NCI-H1092 treated with DMSO at 0.1 percent for 48 hours (cell line): ENCODE measurements around the gene AHCYL1.
"Not testable (repeated sequence)": the region's sequence is repeated elsewhere in the genome, so short reads cannot be mapped to it uniquely, and the experiment has no call there.

Source experiments
- DNase-seq: peaks from one replicate; lab custom pipeline; 2025; lab: John Stamatoyannopoulos, UW

Gene AHCYL1

DNA sequence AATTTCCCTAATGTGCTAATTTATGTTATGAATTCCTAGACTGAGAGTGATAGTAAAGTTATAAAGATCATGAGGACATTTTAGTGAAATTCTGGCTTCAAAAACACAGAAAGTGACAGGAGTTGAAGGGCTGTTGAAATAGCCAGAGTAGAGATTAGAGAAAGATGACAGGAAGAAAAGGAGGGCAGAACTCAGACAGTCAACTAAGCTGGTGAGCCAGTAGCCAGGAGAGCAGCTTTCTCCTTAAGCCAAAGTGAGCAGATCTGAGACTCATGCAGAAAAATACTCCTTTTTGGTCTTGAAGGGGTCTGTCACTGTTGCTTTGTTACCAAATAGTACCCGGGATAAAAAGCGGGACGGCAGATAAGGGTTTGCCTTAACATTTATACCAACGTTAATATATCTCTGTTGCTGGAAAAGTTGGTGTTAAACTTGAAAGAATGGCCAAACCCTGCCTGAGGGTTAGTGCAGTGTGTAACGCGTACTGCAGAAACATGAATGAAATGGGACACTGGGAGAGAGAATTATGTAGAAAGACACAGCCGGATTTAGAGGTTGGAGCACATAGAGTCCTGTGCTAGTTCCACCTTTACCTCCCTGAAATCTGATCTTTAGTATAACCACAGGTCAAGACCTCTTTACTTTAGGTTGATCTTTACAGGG, 12.8 kb downstream of the AHCYL1 start:
- DNase-seq: no peak

DNA sequence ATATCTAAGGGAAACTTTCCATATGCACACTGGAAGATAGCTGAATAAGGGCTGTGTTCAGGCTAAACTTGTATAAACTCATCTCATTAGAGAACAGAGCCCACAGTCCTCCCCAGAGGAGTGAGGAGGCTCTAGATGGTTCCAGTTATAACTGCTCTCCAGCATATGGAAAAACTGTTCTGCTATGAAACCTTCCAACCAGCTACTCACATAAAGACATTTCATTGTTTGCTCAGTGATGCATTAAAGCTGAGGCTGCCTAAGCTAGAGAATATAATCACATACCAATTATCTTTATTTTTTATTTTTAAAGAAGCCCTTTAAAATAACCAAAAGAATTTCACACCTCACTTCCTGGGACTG, 13.3 kb downstream of the AHCYL1 start:
- DNase-seq: no peak

DNA sequence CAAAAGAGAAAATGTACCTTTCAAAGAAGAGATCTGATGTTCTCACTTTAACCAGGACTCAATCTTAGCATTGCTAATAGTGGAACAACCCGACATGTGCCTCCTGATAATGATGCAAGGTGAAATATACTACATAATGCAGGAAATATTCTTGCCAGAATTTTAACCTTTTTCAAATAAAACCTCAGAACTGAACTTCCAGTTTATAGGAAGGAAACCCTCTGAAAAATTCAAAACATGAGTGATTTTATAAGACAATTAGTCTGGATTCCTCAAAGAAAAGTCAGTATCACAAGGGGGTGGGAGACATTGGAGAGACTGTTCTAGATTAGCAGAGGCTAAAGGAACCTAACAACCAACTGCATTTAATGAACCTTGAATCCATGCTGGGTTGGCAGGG, 18.1 kb downstream of the AHCYL1 start:
- no peak for DNase-seq

DNA sequence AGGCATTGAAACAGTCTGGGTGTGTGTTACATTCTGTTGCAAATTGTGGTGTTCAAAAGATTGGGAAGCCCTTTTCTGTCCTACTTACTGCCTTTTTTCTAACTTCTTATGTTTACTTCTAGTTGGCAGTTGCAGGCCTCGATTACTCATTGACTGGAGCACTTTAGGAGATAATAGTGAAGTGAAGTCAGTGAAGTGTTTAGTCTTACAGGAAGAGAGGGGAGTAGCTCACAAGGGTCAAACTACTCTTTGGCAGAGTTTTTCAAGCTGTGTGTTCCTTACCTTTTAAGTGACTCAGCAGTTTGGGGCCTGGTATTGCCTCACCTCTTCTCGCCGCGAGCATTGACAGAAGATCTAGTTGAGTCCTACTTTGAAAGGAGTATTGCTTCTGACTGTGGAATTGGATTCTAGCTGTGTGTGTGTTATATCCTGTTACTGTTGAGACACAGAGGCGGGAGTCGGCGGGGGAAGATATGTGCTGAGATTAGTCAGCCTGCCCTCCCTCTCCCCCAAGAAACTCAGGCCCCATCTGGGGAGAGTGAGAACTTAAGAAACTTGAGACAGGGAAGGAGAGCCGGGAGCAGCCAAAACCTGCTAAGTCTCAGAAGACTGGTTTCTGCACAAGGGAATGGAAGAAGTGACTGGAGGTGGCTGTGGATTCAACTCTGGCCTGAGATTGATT, 19.3 kb downstream of the AHCYL1 start:
- DNase-seq: no peak

DNA sequence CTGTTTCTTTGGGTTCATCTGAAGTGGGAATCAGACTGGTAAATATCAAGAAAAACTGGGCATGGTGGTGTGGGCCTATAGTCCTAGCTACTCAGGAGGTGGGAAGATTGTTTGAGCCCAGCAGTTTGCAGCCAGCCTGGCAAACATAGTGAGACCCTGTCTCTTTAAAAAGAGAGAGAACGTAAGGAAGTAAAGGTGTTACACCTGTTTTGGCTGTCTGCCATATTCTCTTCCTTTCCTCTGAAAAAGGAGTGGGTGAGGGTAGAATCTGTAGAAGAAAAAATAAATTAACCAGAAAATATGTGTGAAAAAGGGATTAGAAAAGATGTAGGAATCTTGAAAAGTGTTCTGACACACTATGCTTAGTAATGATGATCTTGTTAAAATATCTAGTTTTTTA, 20.0 kb downstream of the AHCYL1 start:
- DNase-seq: no peak

DNA sequence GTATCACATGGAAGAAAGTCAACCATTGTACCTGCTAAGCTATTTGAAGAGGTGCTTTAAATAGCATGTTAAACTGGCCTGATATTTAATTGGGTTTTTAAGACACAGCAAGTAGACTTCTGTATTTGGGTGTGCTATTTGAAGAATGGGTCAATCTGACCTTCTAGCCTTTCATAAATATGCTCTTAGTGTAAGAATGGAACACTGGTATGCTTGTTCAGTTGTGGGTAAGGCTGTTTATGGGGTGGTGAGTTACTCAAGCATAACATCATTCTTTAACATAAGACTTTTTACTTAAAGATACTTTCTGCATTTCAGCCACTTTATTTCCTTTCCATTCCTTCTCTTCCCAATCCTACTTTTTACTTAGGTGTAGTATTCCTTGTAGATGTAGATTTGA, 21.4 kb downstream of the AHCYL1 start:
- no peak for DNase-seq

DNA sequence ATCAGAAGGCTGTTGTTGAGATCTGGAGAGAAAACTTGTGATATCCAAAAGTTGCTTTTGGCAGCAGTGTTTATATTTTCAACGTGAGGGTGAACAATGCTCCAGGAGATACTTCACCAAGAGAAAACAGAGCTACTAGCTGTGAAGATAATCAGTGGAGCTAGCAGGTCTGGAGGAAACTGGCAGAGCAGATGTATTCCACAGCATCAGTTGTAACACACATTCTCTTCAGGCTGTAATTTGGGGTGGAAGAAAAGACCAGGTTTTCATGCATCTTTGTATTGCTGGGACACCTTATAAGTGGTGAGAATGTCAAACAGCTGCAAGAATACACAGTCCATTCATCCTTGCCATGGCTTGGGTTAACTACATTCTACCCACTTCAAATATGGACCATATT, 22.0 kb downstream of the AHCYL1 start:
- DNase-seq: peak; percentile 66

DNA sequence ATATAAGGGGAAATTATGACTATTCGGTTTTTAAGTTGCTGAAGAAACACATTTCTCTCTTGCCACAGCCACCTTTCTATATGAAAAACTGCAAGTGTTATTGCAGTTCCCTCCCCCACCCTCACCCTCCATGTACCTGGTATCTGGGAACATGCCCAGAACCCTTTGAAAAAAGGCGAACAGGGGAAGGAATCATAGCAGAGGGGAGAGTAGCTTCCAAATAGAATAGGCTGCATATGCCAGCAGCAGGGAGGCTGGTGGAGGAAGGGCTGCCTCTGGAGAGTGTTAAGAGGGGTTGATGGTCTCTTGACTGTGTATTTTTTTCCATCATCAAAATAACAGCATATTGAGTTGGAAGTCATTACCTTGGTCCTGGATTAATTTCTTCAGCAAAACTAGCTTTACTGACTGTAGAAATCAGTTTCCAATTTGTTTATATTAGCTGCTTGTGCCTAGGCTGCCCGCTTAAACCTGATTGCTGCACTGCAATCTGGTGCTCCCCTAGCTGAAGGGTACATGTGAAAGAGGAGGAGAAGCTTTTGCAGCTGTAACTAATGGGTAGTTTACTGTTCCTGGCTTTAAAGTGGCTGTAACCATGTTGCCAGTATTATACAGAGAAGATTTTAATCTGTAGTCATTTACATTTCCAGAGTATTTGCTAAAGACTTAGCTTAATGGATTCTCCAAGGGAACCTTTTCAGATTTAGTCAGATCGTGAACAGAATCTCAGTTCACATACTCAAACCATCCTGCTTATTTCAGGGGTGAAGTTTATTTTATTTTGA, 22.7 kb downstream of the AHCYL1 start:
- DNase-seq: peak; percentile 95

DNA sequence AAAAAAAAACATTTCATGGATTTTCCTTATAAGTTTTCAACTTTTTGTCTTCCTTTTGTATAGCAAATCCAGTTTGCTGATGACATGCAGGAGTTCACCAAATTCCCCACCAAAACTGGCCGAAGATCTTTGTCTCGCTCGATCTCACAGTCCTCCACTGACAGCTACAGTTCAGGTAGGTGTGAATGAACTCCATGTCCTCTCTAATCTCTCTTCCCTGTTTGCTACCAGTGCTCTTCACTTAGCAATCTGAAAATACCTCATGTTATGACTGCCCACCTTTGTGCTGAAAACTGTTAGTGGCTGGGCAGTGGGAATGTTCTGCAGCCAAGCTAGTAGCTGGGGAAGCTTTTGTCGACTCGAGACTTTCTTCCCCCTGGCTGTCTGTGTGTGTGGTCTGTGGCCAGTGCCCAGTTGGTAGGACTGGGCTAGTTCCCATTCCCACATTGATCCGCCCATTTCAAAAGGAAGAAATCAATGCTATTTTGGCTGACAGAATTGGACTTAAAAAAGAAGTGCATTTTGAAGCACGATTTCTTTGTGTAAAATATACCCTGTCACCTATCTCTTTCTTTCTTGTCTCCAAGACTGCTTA, 24.5 kb downstream of the AHCYL1 start:
- no peak for DNase-seq

DNA sequence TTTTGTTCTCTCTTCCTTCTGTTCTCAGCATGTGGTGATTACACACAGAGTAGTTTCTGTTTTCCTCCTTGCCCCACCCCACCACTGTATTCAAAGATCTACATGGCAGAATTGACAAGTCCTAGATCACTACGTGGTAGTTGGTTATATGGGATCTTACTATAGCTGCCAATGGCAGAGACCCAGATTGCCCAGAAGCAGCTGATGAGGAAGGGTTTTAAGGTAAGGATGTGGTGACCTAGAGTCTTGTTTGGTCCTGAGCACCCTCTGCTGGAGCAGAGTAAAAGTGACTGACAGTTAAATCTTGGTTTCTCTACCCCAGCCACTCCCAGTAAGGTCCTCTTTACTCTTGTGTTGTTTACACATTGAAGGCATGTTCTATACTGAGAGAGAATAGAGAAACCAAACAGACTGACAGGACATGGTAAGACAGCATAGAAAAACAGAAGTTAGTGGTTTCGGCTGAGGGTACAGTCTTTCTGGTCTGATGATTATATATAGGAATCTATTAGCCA, 27.0 kb downstream of the AHCYL1 start:
- peak; percentile 52 for DNase-seq

DNA sequence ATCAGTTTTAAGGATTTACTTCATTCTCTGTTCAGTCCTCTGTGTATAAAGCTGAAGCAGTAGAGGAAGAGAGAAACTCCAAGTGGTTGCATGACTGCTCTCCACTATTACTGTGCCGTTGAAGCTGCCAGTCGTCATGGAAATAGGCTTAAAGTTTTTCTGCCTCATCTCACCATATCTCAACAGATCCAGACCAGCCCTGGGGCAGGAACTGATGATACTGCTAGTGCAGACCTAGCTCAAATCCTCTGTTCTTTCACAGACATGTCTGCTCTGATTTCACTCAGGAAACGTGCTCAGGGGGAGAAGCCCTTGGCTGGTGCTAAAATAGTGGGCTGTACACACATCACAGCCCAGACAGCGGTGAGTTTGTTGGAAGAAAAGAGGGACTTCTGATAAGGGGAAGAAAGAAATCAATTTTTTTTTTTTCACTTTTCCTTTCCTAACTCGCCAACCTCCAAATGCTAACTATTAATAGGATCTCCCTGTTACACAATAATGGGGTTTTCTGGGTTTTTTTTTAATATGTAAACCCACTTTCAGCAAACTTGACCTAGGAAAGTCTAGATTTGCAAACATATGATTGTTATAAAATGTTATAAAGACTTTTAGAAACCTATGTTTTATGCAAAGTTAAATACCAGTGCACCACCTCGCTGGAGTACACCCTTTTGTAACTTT, 27.7 kb downstream of the AHCYL1 start:
- DNase-seq: no peak

DNA sequence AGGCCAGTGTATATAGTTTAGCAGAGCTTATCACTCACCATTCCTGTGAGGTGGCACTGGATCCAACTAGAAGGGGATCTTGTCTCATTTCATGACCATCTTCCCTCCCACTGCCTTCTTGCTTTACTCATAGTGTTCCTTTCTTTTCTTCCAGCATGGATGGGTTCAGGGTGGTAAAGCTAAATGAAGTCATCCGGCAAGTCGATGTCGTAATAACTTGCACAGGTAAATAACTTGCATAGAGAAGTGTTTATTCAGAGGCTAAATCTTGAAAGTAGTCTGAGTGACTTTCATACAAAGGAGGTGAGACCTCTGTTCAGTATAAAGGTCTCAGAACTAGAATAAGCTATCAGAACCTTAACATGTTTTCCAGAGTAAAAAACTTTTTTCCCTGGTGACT, 33.2 kb downstream of the AHCYL1 start:
- no peak for DNase-seq

DNA sequence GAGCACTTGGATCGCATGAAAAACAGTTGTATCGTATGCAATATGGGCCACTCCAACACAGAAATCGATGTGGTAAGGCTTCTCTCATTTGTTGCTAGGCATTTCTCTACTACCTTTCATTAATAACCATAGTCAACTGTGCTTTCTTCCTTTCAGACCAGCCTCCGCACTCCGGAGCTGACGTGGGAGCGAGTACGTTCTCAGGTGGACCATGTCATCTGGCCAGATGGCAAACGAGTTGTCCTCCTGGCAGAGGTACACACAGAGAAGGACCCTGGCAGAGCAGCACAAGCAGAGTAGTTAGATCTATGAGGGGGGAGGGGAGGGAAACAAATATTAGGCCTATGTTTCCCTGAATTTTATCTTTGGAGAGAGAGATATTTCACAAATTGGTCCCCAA, 33.8 kb downstream of the AHCYL1 start:
- DNase-seq: no peak

DNA sequence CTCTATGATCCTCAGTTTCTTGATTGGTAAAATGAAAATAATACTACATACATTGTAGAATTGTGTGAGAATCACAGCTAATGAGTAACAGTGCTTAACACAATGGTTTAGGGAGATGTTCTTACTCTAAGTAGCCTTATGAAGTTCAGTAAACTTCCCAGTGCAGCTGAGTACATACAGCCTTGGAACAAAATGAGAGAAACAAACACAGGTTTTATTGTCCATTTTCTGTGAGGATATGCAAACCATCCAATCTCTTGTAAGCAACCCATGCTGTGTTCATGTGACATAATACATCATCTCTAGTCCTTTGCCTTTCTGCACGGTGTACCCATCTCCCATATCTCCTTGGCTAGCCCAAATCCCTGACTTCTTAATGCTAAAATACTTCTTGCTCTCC, 35.2 kb downstream of the AHCYL1 start:
- DNase-seq: no peak

DNA sequence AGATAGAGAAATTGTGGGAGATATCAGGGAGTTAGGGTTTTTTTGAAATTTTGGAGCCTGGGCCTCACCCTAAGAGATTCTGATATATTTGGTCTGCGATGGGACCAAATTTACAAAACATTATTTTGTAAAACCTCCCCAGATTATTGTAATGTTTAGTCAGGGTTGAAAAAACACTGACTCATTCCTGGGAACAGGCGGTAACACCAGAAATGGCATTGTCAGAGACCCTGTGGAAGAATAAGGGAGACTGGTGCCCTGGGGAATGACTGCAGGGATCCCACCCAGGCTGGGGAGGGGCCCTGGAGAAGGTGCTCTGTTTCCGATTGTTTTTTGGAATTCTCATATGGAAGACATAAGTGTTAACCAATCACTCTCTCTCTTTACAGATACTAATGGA, 36.7 kb downstream of the AHCYL1 start:
- DNase-seq: no peak

DNA sequence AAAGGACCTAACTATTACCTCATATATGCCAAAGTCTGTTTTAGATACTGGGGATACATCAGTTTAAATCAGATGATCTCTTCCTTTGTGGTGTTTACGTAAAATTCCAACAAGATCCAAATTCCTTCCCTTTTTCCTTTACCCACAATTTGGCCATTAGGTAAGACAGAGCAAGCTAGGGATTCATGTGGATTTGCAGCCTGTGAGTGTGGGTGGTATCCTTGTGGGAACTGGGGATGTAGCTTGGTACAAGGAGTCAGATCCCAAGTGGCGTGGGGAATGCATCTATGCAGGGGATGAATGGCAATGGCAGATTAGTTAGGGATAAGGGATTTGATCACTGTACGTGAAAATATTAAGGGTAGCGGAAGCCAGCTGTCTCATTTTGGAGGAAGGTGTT, 40.0 kb downstream of the AHCYL1 start:
- DNase-seq: no peak

DNA sequence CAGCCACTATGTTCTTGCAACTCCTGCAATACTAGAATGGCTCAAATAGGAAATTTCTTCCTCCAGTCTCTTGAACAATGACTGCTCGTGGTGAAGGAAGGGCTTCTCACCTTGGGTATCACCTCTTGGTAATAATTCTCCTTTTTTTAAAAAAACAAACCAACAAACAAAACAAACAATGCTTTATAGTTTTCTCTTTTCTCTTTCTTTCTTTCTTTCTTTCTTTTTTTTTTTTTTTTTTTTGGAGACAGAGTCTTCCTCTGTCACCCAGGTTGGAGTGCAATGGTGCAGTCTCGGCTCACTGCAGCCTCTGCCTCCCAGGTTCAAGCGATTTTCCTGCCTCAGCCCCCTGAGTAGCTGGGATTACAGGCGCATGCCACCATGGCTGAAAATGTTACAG, 46.1 kb downstream of the AHCYL1 start:
- DNase-seq: not testable (repeated sequence)

DNA sequence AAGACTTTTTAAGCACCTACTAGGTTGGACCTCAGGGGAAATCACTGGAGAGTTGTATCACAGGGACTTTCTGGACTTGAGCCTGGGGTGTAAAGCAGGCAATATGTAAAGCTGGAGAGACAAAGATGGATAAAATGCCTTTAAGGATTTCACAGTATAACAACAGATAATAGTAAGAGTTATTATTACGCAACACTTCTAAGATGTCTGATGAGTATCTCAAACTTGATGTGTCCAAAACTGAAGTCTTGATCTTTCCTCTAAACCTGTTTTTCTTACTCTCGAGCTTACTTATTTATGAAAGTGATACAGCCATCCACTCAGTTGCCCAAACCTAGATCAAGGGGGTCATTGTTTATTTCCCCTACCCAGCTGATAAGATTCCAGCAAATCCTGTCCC, 47.8 kb downstream of the AHCYL1 start:
- DNase-seq: no peak

DNA sequence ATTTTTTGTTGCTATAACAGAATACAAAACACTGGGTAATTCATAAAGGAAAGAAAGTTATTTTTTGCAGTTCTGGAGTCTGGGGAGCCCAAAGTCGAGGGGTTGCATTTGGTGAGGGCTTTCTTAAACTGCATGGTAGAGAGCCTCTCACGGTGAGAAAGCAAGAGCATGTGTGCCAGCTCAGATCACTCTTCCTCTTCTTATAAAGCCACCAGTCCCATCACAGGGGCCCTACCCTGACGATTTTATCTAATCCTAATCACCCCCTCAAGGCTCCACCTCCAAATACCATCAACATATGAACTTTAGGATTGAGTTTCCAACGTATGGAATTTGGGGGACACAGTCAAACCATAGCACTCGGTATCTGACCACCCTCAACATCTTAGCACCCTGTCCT, 48.9 kb downstream of the AHCYL1 start:
- DNase-seq: no peak

DNA sequence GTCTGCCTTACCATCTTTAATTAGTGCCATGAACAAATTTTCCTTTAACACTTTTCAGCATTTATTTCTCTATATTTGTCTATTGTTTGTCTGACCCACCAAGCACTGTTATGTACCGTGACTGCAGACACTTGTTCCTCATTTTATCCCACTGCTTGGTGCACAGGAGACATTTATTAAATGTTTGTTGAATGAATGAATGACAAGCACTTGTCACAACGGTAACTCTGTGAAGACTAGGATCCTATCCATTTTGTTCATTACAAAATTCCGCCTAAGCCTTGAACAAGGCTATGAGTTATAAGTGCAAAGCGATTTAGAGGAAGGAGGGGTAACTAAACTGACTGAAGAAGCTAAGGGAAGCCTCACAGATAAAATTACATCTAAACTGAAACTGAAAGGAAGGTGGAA, 49.5 kb downstream of the AHCYL1 start:
- DNase-seq: no peak

DNA sequence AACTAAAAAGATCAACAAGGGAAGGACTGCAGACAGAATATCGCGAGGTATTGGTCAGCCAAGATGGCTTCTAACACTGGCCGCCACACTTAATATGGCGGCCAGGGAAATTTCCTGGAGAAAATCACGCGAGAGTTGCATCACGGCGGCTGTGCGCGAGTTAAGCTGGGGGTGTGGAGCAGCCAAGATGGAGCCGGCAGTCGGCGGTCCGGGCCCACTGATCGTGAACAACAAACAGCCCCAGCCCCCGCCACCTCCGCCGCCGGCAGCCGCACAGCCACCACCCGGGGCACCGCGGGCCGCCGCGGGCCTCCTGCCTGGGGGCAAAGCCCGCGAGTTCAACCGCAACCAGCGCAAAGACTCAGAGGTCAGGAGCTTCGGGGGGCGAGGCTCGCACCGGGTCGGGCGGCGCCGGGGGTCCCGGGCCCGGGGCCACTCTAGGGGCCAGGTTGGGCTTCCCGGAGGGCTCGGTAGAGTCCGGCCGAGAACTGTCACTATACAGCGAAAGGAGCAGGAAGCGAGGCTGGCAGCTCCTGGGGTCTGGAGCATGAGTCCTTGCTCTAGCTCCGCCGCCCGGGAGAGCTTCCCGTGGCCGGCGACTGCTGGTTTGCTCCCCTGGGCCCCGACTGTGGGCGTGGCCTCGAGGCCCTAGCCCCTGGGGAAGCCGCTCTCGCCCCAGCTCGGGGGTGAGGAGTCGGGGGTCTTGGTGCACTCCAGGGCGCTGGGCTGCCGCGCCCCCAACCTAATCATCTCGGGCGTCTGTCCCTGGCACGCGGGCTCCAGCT, 50.1 kb downstream of the AHCYL1 start, which contains the start of gene STRIP1:
Gene STRIP1 (plus strand): TSS at position 174 of the 785 bp plus-strand sequence. CDS start 14 bp downstream, at position 188.
- DNase-seq: peak; percentile 96
